ENCODE results near the gene ING5. TPM values are rescaled to one million over a fixed set of nuclear protein-coding genes. Genes with fewer than 3 reads are reported as not detected.

The ING5 gene
- total RNA-seq, 1 experiment from 2014 or later: 32.1 TPM

- ChIA-PET CTCF (no interaction called here), POLR2A (ENCODE audit: unreplicated experiment) (no interaction called here)
- Histone ChIP-seq H3F3A (ENCODE audit: low read length, unreplicated experiment) (no peaks in the 10 kb centered on the region), H3K27me3 (ENCODE audit: low read length) (no peaks in the 10 kb centered on the region), H2AFZ (ENCODE audit: low read length) (no peak overlapping the region), H3K9me3 (ENCODE audit: low read length) (no peaks in the 10 kb centered on the region), H3K27ac (ENCODE audit: low read length) (no peak overlapping the region), H4K20me1 (ENCODE audit: low read length) (no peaks in the 10 kb centered on the region), H3K4me1 (ENCODE audit: insufficient read depth, low read length) (peaks cover 5% of the 10 kb centered on the region), H3K4me3 (ENCODE audit: low read length) (no peak overlapping the region), H3K79me2 (ENCODE audit: low read length) (no peaks in the 10 kb centered on the region), H3K9me2 (replicated peaks; ENCODE audit: low read length) (no peaks in the 10 kb centered on the region), H3K9ac (ENCODE audit: low read length) (no peak overlapping the region), H3K36me3 (ENCODE audit: low read depth, low read length) (no peaks in the 10 kb centered on the region), H3K4me2 (ENCODE audit: low read length) (no peak overlapping the region)
- intact Hi-C loops (cut with micrococcal nuclease): no loop called here
- BruUV-seq (replicated peaks): no TSS peak
- TF ChIP-seq EZH2 (IDR thresholded peaks at IDR 0.05; ENCODE audit: low read length, unreplicated experiment) (no peak), EZH2phosphoT487 (IDR thresholded peaks at IDR 0.05; ENCODE audit: borderline replicate concordance, low read length) (no peak)
- TF ChIP-seq, protein P1, sequence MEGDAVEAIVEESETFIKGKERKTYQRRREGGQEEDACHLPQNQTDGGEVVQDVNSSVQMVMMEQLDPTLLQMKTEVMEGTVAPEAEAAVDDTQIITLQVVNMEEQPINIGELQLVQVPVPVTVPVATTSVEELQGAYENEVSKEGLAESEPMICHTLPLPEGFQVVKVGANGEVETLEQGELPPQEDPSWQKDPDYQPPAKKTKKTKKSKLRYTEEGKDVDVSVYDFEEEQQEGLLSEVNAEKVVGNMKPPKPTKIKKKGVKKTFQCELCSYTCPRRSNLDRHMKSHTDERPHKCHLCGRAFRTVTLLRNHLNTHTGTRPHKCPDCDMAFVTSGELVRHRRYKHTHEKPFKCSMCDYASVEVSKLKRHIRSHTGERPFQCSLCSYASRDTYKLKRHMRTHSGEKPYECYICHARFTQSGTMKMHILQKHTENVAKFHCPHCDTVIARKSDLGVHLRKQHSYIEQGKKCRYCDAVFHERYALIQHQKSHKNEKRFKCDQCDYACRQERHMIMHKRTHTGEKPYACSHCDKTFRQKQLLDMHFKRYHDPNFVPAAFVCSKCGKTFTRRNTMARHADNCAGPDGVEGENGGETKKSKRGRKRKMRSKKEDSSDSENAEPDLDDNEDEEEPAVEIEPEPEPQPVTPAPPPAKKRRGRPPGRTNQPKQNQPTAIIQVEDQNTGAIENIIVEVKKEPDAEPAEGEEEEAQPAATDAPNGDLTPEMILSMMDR (conservative IDR thresholded peaks at IDR 0.05; ENCODE audit: low read depth, low read length): no peak
- ATAC-seq: no peak
- DNase-seq: no peak
Measured at GRCh38 chr2:241769819-241770184, 68.0 kb downstream of the ING5 start.

GRCh38 chr2:241770185-241770935, 68.5 kb downstream of the ING5 start:
- no TSS peak for BruUV-seq (replicated peaks)
- H3K27me3 ChIP-seq (ENCODE audit: low read length): no peaks in the 10 kb centered on the region
- no peak overlapping the region for H3K4me3 ChIP-seq (ENCODE audit: low read length)
- H4K20me1 ChIP-seq (ENCODE audit: low read length): no peaks in the 10 kb centered on the region
- H3K36me3 ChIP-seq (ENCODE audit: low read depth, low read length): no peaks in the 10 kb centered on the region
- H3F3A ChIP-seq (ENCODE audit: low read length, unreplicated experiment): no peaks in the 10 kb centered on the region
- intact Hi-C loops (cut with micrococcal nuclease): no loop called here
- no peaks in the 10 kb centered on the region for H3K9me2 ChIP-seq (replicated peaks; ENCODE audit: low read length)
- DNase-seq: no peak
- TF ChIP-seq EZH2phosphoT487 (IDR thresholded peaks at IDR 0.05; ENCODE audit: borderline replicate concordance, low read length): no peak
- TF ChIP-seq EZH2 (IDR thresholded peaks at IDR 0.05; ENCODE audit: low read length, unreplicated experiment): no peak
- TF ChIP-seq, protein P1 (conservative IDR thresholded peaks at IDR 0.05; ENCODE audit: low read depth, low read length): no peak
- ChIA-PET CTCF (no interaction called here), POLR2A (ENCODE audit: unreplicated experiment) (no interaction called here)
- H3K4me1 ChIP-seq (ENCODE audit: insufficient read depth, low read length): peaks cover 5% of the 10 kb centered on the region
- no peaks in the 10 kb centered on the region for H3K79me2 ChIP-seq (ENCODE audit: low read length)
- H3K4me2 ChIP-seq (ENCODE audit: low read length): no peak overlapping the region
- no peak for ATAC-seq
- H3K27ac ChIP-seq (ENCODE audit: low read length): no peak overlapping the region
- H3K9ac ChIP-seq (ENCODE audit: low read length): no peak overlapping the region
- no peak overlapping the region for H2AFZ ChIP-seq (ENCODE audit: low read length)
- no peaks in the 10 kb centered on the region for H3K9me3 ChIP-seq (ENCODE audit: low read length)

DNA sequence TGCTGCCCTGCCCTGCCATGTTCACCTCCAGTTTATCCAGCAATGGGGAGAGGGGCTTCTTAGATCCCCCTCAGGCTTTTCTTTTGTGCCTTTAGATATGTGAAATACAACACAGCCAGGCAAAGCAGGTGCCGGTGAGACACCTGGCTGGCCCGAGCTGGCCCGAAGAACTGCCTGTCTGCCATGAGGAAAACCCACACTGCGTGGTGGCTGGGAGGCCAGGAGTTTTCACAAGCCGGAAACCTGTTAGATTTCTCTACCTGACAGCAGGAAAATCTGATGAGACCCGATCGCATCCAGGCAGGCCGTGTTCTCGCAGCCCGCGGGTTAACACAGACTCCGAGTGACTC, 69.1 kb downstream of the ING5 start:
- no peaks in the 10 kb centered on the region for H3K36me3 ChIP-seq (ENCODE audit: low read depth, low read length)
- no peak overlapping the region for H3K4me3 ChIP-seq (ENCODE audit: low read length)
- ATAC-seq: no peak
- H3K9me3 ChIP-seq (ENCODE audit: low read length): no peaks in the 10 kb centered on the region
- BruUV-seq (replicated peaks): no TSS peak
- H3K27me3 ChIP-seq (ENCODE audit: low read length): no peaks in the 10 kb centered on the region
- POLR2A ChIA-PET (ENCODE audit: unreplicated experiment): no interaction called here
- H3K27ac ChIP-seq (ENCODE audit: low read length): no peak overlapping the region
- no peaks in the 10 kb centered on the region for H4K20me1 ChIP-seq (ENCODE audit: low read length)
- no peak for DNase-seq
- no peaks in the 10 kb centered on the region for H3K79me2 ChIP-seq (ENCODE audit: low read length)
- no peak overlapping the region for H3K9ac ChIP-seq (ENCODE audit: low read length)
- H3K4me1 ChIP-seq (ENCODE audit: insufficient read depth, low read length): peaks cover 5% of the 10 kb centered on the region
- TF ChIP-seq EZH2phosphoT487 (IDR thresholded peaks at IDR 0.05; ENCODE audit: borderline replicate concordance, low read length) (no peak), EZH2 (IDR thresholded peaks at IDR 0.05; ENCODE audit: low read length, unreplicated experiment) (no peak)
- TF ChIP-seq, protein P1 (conservative IDR thresholded peaks at IDR 0.05; ENCODE audit: low read depth, low read length): no peak
- no peaks in the 10 kb centered on the region for H3K9me2 ChIP-seq (replicated peaks; ENCODE audit: low read length)
- CTCF ChIA-PET: no interaction called here
- H3F3A ChIP-seq (ENCODE audit: low read length, unreplicated experiment): no peaks in the 10 kb centered on the region
- no peak overlapping the region for H3K4me2 ChIP-seq (ENCODE audit: low read length)
- intact Hi-C loops (cut with micrococcal nuclease): no loop called here
- H2AFZ ChIP-seq (ENCODE audit: low read length): no peak overlapping the region

Measured in PC-3 (cell line).